K562 (cell line): Measurements from ENCODE around the gene TOX2. TPM values are rescaled to one million over a fixed set of nuclear protein-coding genes. Genes with fewer than 3 reads are reported as not detected.

Source experiments
- ATAC-seq: fragments of 200-7000 bp; cut with Tn5 transposase; 3 replicates; pipeline ENCODE4 v1.9.1; 2020; ENCODE audit warnings: moderate library complexity
- BruUV-seq: library from RNA; stranded (reverse); fragments of 400-500 nt; replicated peaks from 2 replicates; lab custom pipeline; 2021; lab: Mats Ljungman, UMichigan
- CTCF ChIA-PET: fragments of 300-600 bp; formaldehyde crosslinking; extraction: SDS; loops from one replicate; lab custom pipeline; 2021; ENCODE audit warnings: low intra/inter-chr PET ratio; lab: Yijun Ruan, JAX
- POLR2A ChIA-PET: fragments of 300-600, 350-650 bp; sonication (Branson Sonifier 250); formaldehyde crosslinking; extraction: SDS; loops from one replicate; lab custom pipeline; 2021; ENCODE audit warnings: antibody characterized with exemption, inconsistent platforms; lab: Yijun Ruan, JAX
- DNase-seq, 4 experiments: peaks; one replicate each; pipeline versions ENCODE4 v3.0.0 to v3.0.0-alpha.2; 2011 to 2018; ENCODE audit warnings: low spot score in 3 of 4, mixed read lengths in 3 of 4; ENCODE audit errors: extremely low read depth in 1 of 4
- FAIRE-seq: peaks from 2 replicates; lab custom pipeline; 2011; peaks lifted over from hg19 to GRCh38; lab: Jason Lieb, UNC
- H2AFZ ChIP-seq: 2 replicates; pipeline ENCODE4 v1.6.0; 2011; ENCODE audit warnings: low read depth, low read length, control low read depth, inconsistent platforms
- H3K27ac ChIP-seq: fragments of 200-600 bp; 3 replicates; pipeline ENCODE4 v1.8.0; 2011; ENCODE audit warnings: low read depth, mild to moderate bottlenecking, control low read depth, inconsistent platforms, low read length, moderate library complexity, mixed read lengths; ENCODE audit errors: extremely low read depth
- H3K27me3 ChIP-seq, 2 experiments: fragments of 300-600 bp in 1 of 2; 2 replicates in 1 of 2; 3 replicates in 1 of 2; pipeline versions ENCODE4 v1.6.0 to v1.8.0; 2011; ENCODE audit warnings: inconsistent platforms in 2 of 2, low read length in 2 of 2, mild to moderate bottlenecking in 1 of 2, mixed read lengths in 1 of 2, moderate library complexity in 1 of 2; ENCODE audit not compliant: control insufficient read depth in 2 of 2, insufficient read depth in 2 of 2
- H3K36me3 ChIP-seq: fragments of 300-600 bp; 3 replicates; pipeline ENCODE4 v1.8.0; 2011; ENCODE audit warnings: mild to moderate bottlenecking, low read length, inconsistent platforms; ENCODE audit not compliant: control insufficient read depth, insufficient read depth
- H3K4me1 ChIP-seq, 2 experiments: fragments of 200-600 bp in 1 of 2; replicated peaks in 1 of 2; 2 replicates in 1 of 2; 3 replicates in 1 of 2; pipeline versions ENCODE4 v1.5.1 to v1.8.0; 2011; ENCODE audit warnings: inconsistent platforms in 2 of 2, low read length in 2 of 2, mild to moderate bottlenecking in 1 of 2, mixed read lengths in 1 of 2, moderate library complexity in 1 of 2; ENCODE audit not compliant: control insufficient read depth in 2 of 2, insufficient read depth in 2 of 2
- H3K4me2 ChIP-seq: 2 replicates; pipeline ENCODE4 v1.6.1; 2011; ENCODE audit warnings: low read length, control low read depth, inconsistent platforms, mixed read lengths; ENCODE audit not compliant: insufficient read depth
- H3K4me3 ChIP-seq: fragments of 200-600 bp; sonication (generic), shearing (Covaris generic); 2 replicates; pipeline ENCODE4 v1.5.1; 2016; ENCODE audit warnings: control low read depth, inconsistent platforms
- H3K79me2 ChIP-seq: fragments of 200-600 bp; 3 replicates; pipeline ENCODE4 v1.8.0; 2011; ENCODE audit warnings: low read length, inconsistent platforms; ENCODE audit not compliant: control insufficient read depth, insufficient read depth
- H3K9ac ChIP-seq, 2 experiments: 2 replicates each; pipeline versions ENCODE4 v1.6.0 to v1.6.1; 2011; ENCODE audit warnings: low read depth in 2 of 2, low read length in 2 of 2, control low read depth in 1 of 2, inconsistent platforms in 1 of 2, mild to moderate bottlenecking in 1 of 2, mixed read lengths in 1 of 2; ENCODE audit not compliant: insufficient read depth in 1 of 2
- H3K9me1 ChIP-seq: one replicate; pipeline ENCODE4 v1.6.0; 2011; ENCODE audit warnings: inconsistent platforms, mild to moderate bottlenecking, low read length, moderate library complexity; ENCODE audit not compliant: control insufficient read depth, insufficient read depth
- H3K9me3 ChIP-seq: replicated peaks from 2 replicates; pipeline ENCODE4 v1.5.1; 2011; ENCODE audit warnings: low read depth, low read length, inconsistent platforms; ENCODE audit not compliant: control insufficient read depth, insufficient read depth
- H4K20me1 ChIP-seq: replicated peaks from 2 replicates; pipeline ENCODE4 v1.6.1; 2011; ENCODE audit warnings: low read length, inconsistent platforms, mixed read lengths; ENCODE audit not compliant: control insufficient read depth, insufficient read depth
- CBX8 ChIP-seq: fragments of 200-600 bp; sonication (generic); IDR thresholded peaks from 2 replicates; pipeline ENCODE4 v1.6.1; 2012; ENCODE audit warnings: borderline replicate concordance, mixed run types, low read depth, mild to moderate bottlenecking, moderate library complexity, mixed read lengths, low read length, control low read depth, inconsistent platforms; ENCODE audit not compliant: poor library complexity, severe bottlenecking; ENCODE audit errors: extremely low read depth
- E2F3 ChIP-seq: fragments of 250-450 bp; sonication (Bioruptor Pico); IDR thresholded peaks from 2 replicates; pipeline ENCODE4 v1.4.0; 2020; ENCODE audit warnings: mild to moderate bottlenecking
- PHF20 ChIP-seq: fragments of 450-650 bp; IDR thresholded peaks from 2 replicates; pipeline ENCODE4 v1.6.1; 2018; ENCODE audit not compliant: partially characterized antibody
- ZNF79 ChIP-seq: fragments of 250-450 bp; sonication (Bioruptor Pico); IDR thresholded peaks from 2 replicates; pipeline ENCODE4 v1.4.0; 2020; ENCODE audit warnings: low read depth, mild to moderate bottlenecking, moderate library complexity
- WGBS: fragments of 100-300 bp; shearing (Covaris generic); methylation state at CpG from one replicate; pipeline ENCODE4 v1.1.6; 2016; ENCODE audit warnings: low coverage, mixed read lengths; ENCODE audit not compliant: insufficient coverage; ENCODE audit errors: missing lambda C conversion rate; 5-methylcytosine and 5-hydroxymethylcytosine counted together
- in situ Hi-C: fragments of 300-500 bp; cut with MboI; formaldehyde crosslinking; loops from 4 replicates; pipeline ENCODE4 v1.15.0; 2018; ENCODE audit warnings: inconsistent platforms, mixed read lengths
- intact Hi-C: fragments of 100-400 bp; cut with micrococcal nuclease; formaldehyde crosslinking; loops from 2 replicates; pipeline ENCODE4 v1.14.2; 2022
- polyA plus RNA-seq, 8 experiments: library from polyadenylated mRNA; depleted of rRNA in 4 of 8; stranded (reverse) in 5 of 8; unstranded in 3 of 8; fragments of >200 nt; fragmentation: Nextera tagmentation in 2 of 8; fragmentation: Illumina TruSeq in 1 of 8; extraction: Ambion mirVana in 2 of 8; extraction: Trizol in 1 of 8; gene quantifications; 2 replicates each; pipeline versions ENCODE4 v1.2.1 to v1.2.3, GENCODE V29; 2011 to 2014; ENCODE audit warnings: inconsistent platforms in 1 of 8, missing spikeins in 1 of 8
- total RNA-seq, 7 experiments: library from RNA; depleted of rRNA in 6 of 7; stranded (reverse); fragments of >200 nt in 6 of 7; fragmentation: Illumina TruSeq in 2 of 7; extraction: Trizol in 2 of 7; gene quantifications; 2 replicates each; pipeline versions ENCODE4 v1.2.1 to v1.2.3, GENCODE V29; 2011 to 2021; ENCODE audit warnings: low replicate concordance in 1 of 7
- TF ChIP-seq, protein P1 (sequence below): fragments of 250-450 bp; sonication (Bioruptor Pico); IDR thresholded peaks from 2 replicates; pipeline ENCODE4 v1.9.0; 2021; ENCODE audit warnings: mild to moderate bottlenecking, inconsistent platforms

The TOX2 gene
- total and polyA plus RNA-seq, 9 of the 15 experiments (the other 6 are each of a cell fraction or from before 2014, with no cell fraction given) = not detected

DNA sequence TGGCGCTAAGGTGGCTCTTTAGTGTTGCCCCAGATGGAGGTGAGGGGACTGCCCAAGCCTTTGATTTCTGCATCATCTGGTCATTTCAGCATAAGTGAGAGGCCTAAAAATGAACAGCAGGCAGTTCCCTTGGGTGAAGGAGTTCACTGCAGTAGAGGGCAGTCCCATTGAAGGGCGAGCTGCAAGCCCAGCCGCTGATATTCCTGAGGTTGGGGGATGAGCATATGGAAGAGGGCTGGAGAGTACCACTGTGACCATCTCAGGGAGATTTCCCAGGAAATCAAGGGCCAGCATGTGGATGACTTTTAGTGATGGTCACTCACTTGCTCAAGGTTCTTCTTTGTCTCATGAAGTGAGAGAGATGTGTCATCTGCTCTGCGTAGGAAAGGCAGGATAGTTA lies 9.3 kb downstream of the TOX2 start:
- WGBS = 0% methylated on average over 4 of the region's 4 CpGs
- peaks cover 6 to 24% of the 10 kb centered on the region in 2 experiments; a peak in 4 of 5 replicates for H3K27me3 ChIP-seq
- no peaks in the 10 kb centered on the region for H3K4me1 ChIP-seq
- intact Hi-C loops = no loop called here
- no peak for ATAC-seq
- ChIA-PET CTCF (no interaction called here), POLR2A (interaction anchor here (0.8 kb wide), 1 partner anchor 31 kb away, joined by 4 read pairs; no protein-coding TSS in a partner anchor)
- H3K9me1 ChIP-seq = no peaks in the 10 kb centered on the region
- no peak overlapping the region for H3K4me2 ChIP-seq
- H3K27ac ChIP-seq = no peak overlapping the region
- no peaks in the 10 kb centered on the region for H3K36me3 ChIP-seq
- no peak overlapping the region for H3K9ac ChIP-seq
- no peak overlapping the region for H2AFZ ChIP-seq
- no peak for DNase-seq
- BruUV-seq = no TSS peak
- H3K9me3 ChIP-seq = no peaks in the 10 kb centered on the region
- H3K4me3 ChIP-seq = no peak overlapping the region
- no peaks in the 10 kb centered on the region for H3K79me2 ChIP-seq
- H4K20me1 ChIP-seq = no peaks in the 10 kb centered on the region
- in situ Hi-C loops = no loop called here
- no peak for TF ChIP-seq PHF20
- TF ChIP-seq, protein P1, sequence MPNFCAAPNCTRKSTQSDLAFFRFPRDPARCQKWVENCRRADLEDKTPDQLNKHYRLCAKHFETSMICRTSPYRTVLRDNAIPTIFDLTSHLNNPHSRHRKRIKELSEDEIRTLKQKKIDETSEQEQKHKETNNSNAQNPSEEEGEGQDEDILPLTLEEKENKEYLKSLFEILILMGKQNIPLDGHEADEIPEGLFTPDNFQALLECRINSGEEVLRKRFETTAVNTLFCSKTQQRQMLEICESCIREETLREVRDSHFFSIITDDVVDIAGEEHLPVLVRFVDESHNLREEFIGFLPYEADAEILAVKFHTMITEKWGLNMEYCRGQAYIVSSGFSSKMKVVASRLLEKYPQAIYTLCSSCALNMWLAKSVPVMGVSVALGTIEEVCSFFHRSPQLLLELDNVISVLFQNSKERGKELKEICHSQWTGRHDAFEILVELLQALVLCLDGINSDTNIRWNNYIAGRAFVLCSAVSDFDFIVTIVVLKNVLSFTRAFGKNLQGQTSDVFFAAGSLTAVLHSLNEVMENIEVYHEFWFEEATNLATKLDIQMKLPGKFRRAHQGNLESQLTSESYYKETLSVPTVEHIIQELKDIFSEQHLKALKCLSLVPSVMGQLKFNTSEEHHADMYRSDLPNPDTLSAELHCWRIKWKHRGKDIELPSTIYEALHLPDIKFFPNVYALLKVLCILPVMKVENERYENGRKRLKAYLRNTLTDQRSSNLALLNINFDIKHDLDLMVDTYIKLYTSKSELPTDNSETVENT (CRISPR knock-in tag) = no peak
- TF ChIP-seq CBX8 = no peak
- TF ChIP-seq E2F3 = no peak
- TF ChIP-seq ZNF79 (CRISPR knock-in tag) = no peak
- TF ChIP-seq, all 486 proteins: peak for 0
- FAIRE-seq = no peak
